SK-N-SH treated with all-trans-retinoic acid at 6 μM for 48 hours (cell line): ENCODE results near the gene TECRL.

Experiments
- BACH2 ChIP-seq: fragments of 250-450 bp; sonication (Bioruptor Pico); IDR thresholded peaks from 2 replicates; pipeline ENCODE4 v1.9.0; 2021; ENCODE audit warnings: mild to moderate bottlenecking, borderline replicate concordance
- ZC3H10 ChIP-seq: fragments of 250-450 bp; sonication (Bioruptor Pico); IDR thresholded peaks from 2 replicates; pipeline ENCODE4 v1.5.1; 2021; ENCODE audit warnings: mild to moderate bottlenecking, moderate library complexity
- ZFP3 ChIP-seq: fragments of 250-450 bp; sonication (Bioruptor Pico); IDR thresholded peaks from 2 replicates; pipeline ENCODE4 v1.5.0; 2020; ENCODE audit warnings: mild to moderate bottlenecking, moderate library complexity
- ZFP30 ChIP-seq: fragments of 450-650 bp; formaldehyde crosslinking; IDR thresholded peaks from 2 replicates; pipeline ENCODE4 v1.5.0; 2022; ENCODE audit warnings: mild to moderate bottlenecking, moderate library complexity
- TF ChIP-seq, protein P1 (sequence below): fragments of 250-450 bp; sonication (Bioruptor Pico); IDR thresholded peaks from 2 replicates; pipeline ENCODE4 v1.5.0; 2020; ENCODE audit warnings: mild to moderate bottlenecking, moderate library complexity
- TF ChIP-seq, protein P2 (sequence below): fragments of 250-450 bp; sonication (Bioruptor Pico); IDR thresholded peaks from 2 replicates; pipeline ENCODE4 v1.5.1; 2020; ENCODE audit warnings: low read depth, mild to moderate bottlenecking, moderate library complexity

DNA sequence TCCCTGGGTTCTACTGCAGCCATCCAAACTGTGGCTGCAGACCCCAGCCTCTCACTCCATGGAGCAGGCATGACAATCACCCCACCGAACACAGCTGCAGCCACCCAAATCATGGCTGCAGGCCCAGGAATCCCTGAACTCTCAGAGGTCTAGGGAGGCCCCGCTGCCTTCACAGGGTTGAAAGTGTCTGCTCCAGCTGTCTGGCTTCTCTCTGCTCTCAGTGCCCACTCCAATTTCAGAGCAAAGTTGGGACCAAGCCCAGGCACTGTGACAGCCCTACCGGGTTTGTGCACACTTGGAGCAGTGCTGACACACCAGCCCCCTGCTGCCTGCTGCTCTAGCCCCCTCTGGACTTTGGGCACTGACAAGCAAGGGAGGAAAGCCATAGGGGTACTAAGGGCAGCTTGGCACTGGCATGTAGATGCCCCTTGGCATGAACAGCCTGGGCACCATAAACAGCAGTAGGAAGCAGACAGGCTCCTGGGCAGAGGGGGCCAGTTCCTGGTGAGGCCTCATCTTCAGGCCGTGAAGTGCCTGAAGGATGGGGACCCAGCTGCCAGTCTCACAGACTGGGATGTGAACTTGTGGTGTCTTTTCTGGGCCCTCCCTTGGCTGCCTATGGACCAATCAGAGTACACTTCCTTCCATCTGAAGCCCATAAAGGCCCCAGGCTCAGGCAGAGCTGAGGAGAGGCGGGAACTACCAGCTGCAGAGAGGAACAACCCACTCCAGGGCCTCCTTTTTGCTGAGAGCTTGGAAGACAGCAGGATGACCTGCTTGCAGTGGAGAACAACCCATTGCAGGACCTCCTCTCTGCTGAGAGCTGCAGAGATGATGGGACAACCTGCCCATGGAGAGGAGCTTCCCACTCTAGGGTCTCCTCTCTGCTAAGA lies 68.8 kb downstream of the TECRL start:
- no peak for TF ChIP-seq ZFP3 (CRISPR knock-in tag)
- no peak for TF ChIP-seq ZC3H10
- TF ChIP-seq, protein P1, sequence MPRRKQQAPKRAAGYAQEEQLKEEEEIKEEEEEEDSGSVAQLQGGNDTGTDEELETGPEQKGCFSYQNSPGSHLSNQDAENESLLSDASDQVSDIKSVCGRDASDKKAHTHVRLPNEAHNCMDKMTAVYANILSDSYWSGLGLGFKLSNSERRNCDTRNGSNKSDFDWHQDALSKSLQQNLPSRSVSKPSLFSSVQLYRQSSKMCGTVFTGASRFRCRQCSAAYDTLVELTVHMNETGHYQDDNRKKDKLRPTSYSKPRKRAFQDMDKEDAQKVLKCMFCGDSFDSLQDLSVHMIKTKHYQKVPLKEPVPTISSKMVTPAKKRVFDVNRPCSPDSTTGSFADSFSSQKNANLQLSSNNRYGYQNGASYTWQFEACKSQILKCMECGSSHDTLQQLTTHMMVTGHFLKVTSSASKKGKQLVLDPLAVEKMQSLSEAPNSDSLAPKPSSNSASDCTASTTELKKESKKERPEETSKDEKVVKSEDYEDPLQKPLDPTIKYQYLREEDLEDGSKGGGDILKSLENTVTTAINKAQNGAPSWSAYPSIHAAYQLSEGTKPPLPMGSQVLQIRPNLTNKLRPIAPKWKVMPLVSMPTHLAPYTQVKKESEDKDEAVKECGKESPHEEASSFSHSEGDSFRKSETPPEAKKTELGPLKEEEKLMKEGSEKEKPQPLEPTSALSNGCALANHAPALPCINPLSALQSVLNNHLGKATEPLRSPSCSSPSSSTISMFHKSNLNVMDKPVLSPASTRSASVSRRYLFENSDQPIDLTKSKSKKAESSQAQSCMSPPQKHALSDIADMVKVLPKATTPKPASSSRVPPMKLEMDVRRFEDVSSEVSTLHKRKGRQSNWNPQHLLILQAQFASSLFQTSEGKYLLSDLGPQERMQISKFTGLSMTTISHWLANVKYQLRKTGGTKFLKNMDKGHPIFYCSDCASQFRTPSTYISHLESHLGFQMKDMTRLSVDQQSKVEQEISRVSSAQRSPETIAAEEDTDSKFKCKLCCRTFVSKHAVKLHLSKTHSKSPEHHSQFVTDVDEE, result no peak
- TF ChIP-seq BACH2 (CRISPR knock-in tag), result no peak
- TF ChIP-seq, protein P2, sequence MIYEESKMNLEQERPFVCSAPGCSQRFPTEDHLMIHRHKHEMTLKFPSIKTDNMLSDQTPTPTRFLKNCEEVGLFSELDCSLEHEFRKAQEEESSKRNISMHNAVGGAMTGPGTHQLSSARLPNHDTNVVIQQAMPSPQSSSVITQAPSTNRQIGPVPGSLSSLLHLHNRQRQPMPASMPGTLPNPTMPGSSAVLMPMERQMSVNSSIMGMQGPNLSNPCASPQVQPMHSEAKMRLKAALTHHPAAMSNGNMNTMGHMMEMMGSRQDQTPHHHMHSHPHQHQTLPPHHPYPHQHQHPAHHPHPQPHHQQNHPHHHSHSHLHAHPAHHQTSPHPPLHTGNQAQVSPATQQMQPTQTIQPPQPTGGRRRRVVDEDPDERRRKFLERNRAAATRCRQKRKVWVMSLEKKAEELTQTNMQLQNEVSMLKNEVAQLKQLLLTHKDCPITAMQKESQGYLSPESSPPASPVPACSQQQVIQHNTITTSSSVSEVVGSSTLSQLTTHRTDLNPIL (CRISPR knock-in tag), result no peak
- TF ChIP-seq ZFP30, result no peak
